GM23338 (cell line): Measurements from ENCODE around the gene SCAPER. TPM values are rescaled to one million over a fixed set of nuclear protein-coding genes. Genes with fewer than 3 reads are reported as not detected.

Experiments
- ATAC-seq: fragments of 200-7000 bp; cut with Tn5 transposase; 3 replicates; pipeline ENCODE4 v1.9.1; 2020
- DNase-seq: peaks from one replicate; pipeline ENCODE4 v3.0.0-alpha.2; 2015; ENCODE audit warnings: low spot score
- H2AFZ ChIP-seq: fragments of 200-600 bp; sonication (generic); 2 replicates; pipeline ENCODE4 v1.8.0; 2016; ENCODE audit warnings: antibody characterized with exemption, mild to moderate bottlenecking, moderate library complexity
- H3F3A ChIP-seq: fragments of 200-600 bp; sonication (generic); replicated peaks from 2 replicates; pipeline ENCODE4 v1.8.0; 2017; ENCODE audit warnings: antibody characterized with exemption, mixed run types, low read depth
- H3K27ac ChIP-seq: fragments of 200-600 bp; sonication (generic); 2 replicates; pipeline ENCODE4 v1.6.1; 2016; ENCODE audit warnings: low read depth
- H3K27me3 ChIP-seq: fragments of 200-600 bp; sonication (generic); 2 replicates; pipeline ENCODE4 v1.8.0; 2016; ENCODE audit warnings: mild to moderate bottlenecking, mixed run types, moderate library complexity; ENCODE audit not compliant: insufficient read depth
- H3K36me3 ChIP-seq: fragments of 200-600 bp; sonication (generic); 2 replicates; pipeline ENCODE4 v1.8.0; 2016; ENCODE audit warnings: mild to moderate bottlenecking; ENCODE audit not compliant: insufficient read depth
- H3K4me1 ChIP-seq: fragments of 200-600 bp; sonication (generic); 2 replicates; pipeline ENCODE4 v1.8.0; 2016; ENCODE audit warnings: mild to moderate bottlenecking, moderate library complexity; ENCODE audit not compliant: insufficient read depth
- H3K4me2 ChIP-seq: fragments of 200-600 bp; sonication (generic); 2 replicates; pipeline ENCODE4 v1.7.1; 2017; ENCODE audit warnings: mixed run types
- H3K4me3 ChIP-seq: fragments of 200-600 bp; sonication (generic); 2 replicates; pipeline ENCODE4 v1.6.1; 2016; ENCODE audit warnings: mixed run types
- H3K79me2 ChIP-seq: fragments of 200-600 bp; sonication (generic); replicated peaks from 2 replicates; pipeline ENCODE4 v1.8.0; 2017; ENCODE audit warnings: mild to moderate bottlenecking; ENCODE audit not compliant: insufficient read depth
- H3K9me2 ChIP-seq: fragments of 200-600 bp; sonication (generic); 2 replicates; pipeline ENCODE4 v1.8.0; 2017; ENCODE audit not compliant: insufficient read depth
- H4K20me1 ChIP-seq: fragments of 200-600 bp; sonication (generic); replicated peaks from 2 replicates; pipeline ENCODE4 v1.8.0; 2017; ENCODE audit warnings: mild to moderate bottlenecking; ENCODE audit not compliant: insufficient read depth
- H3K27ac Mint-ChIP-seq: 2 replicates; pipeline ENCODE4 v1.8.0; 2020; ENCODE audit warnings: inconsistent platforms, mild to moderate bottlenecking, moderate library complexity, mixed read lengths
- H3K27me3 Mint-ChIP-seq: 3 replicates; pipeline ENCODE4 v1.8.0; 2022; ENCODE audit warnings: low read depth, mild to moderate bottlenecking, moderate library complexity, mixed read lengths, inconsistent platforms; ENCODE audit not compliant: insufficient read depth, poor library complexity
- H3K36me3 Mint-ChIP-seq: 3 replicates; pipeline ENCODE4 v1.8.0; 2021; ENCODE audit warnings: low read depth, mild to moderate bottlenecking, inconsistent platforms, moderate library complexity, mixed read lengths
- H3K4me1 Mint-ChIP-seq: 3 replicates; pipeline ENCODE4 v1.8.0; 2020; ENCODE audit warnings: mild to moderate bottlenecking, inconsistent platforms, mixed read lengths
- H3K4me3 Mint-ChIP-seq: 3 replicates; pipeline ENCODE4 v1.8.0; 2021; ENCODE audit warnings: moderate library complexity, mild to moderate bottlenecking, inconsistent platforms, mixed read lengths
- H3K9me3 Mint-ChIP-seq: 3 replicates; pipeline ENCODE4 v1.8.0; 2020; ENCODE audit warnings: moderate library complexity, mild to moderate bottlenecking, inconsistent platforms, mixed read lengths
- CREB1 ChIP-seq: fragments of 250-450 bp; sonication (Bioruptor Pico); IDR thresholded peaks from 2 replicates; pipeline ENCODE4 v1.5.0; 2020; ENCODE audit warnings: low read depth, mild to moderate bottlenecking, moderate library complexity
- EZH2 ChIP-seq: fragments of 200-600 bp; sonication (generic); IDR thresholded peaks from one replicate; pipeline ENCODE4 v1.8.0; 2017; ENCODE audit warnings: antibody characterized with exemption, mild to moderate bottlenecking, low read depth; ENCODE audit not compliant: unreplicated experiment
- EZH2phosphoT487 ChIP-seq: fragments of 200-600 bp; sonication (generic); IDR thresholded peaks from one replicate; pipeline ENCODE4 v1.8.1; 2018; ENCODE audit warnings: antibody characterized with exemption; ENCODE audit not compliant: unreplicated experiment
- JUNB ChIP-seq: IDR thresholded peaks from one replicate; pipeline ENCODE4 v1.6.1; 2016; ENCODE audit warnings: antibody characterized with exemption; ENCODE audit not compliant: unreplicated experiment
- POLR2AphosphoS5 ChIP-seq: IDR thresholded peaks from 2 replicates; pipeline ENCODE4 v1.6.1; 2016; ENCODE audit warnings: antibody characterized with exemption, low read depth
- STAT1 ChIP-seq: IDR thresholded peaks from one replicate; pipeline ENCODE4 v1.6.1; 2016; ENCODE audit warnings: antibody characterized with exemption; ENCODE audit not compliant: unreplicated experiment
- ZNF114 ChIP-seq: fragments of 250-450 bp; sonication (Bioruptor Pico); IDR thresholded peaks from 2 replicates; pipeline ENCODE4 v1.5.0; 2020; ENCODE audit warnings: mild to moderate bottlenecking, moderate library complexity
- ZNF331 ChIP-seq: fragments of 250-450 bp; sonication (Bioruptor Pico); IDR thresholded peaks from 2 replicates; pipeline ENCODE4 v1.5.0; 2020; ENCODE audit warnings: low read depth, mild to moderate bottlenecking, moderate library complexity
- polyA plus RNA-seq: library from polyadenylated mRNA; unstranded; fragments of >200 nt; fragmentation: Nextera tagmentation; extraction: Ambion mirVana; gene quantifications from 2 replicates; pipeline ENCODE4 v1.2.1, GENCODE V29; 2016
- total RNA-seq: library from RNA; depleted of rRNA; stranded (reverse); fragments of >200 nt; shearing (Covaris generic); gene quantifications from 2 replicates; pipeline ENCODE4 v1.2.3, GENCODE V29; 2014
- TF ChIP-seq, protein P1 (sequence below): fragments of 250-450 bp; sonication (Bioruptor Pico); IDR thresholded peaks from 2 replicates; pipeline ENCODE4 v1.5.0; 2020; ENCODE audit warnings: mild to moderate bottlenecking, moderate library complexity
- TF ChIP-seq, protein P2 (sequence below): IDR thresholded peaks from 2 replicates; pipeline ENCODE4 v1.6.1; 2016; ENCODE audit warnings: antibody characterized with exemption
- TF ChIP-seq, protein P3 (sequence below), 2 experiments: fragments of 200-600 bp in 1 of 2; sonication (generic) in 1 of 2; conservative IDR thresholded peaks; 2 replicates each; pipeline versions ENCODE4 v1.5.1 to v1.6.1; 2016 to 2017; ENCODE audit warnings: antibody characterized with exemption in 2 of 2, low read depth in 2 of 2, mild to moderate bottlenecking in 2 of 2, moderate library complexity in 1 of 2
- TF ChIP-seq, protein P4 (sequence below): IDR thresholded peaks from one replicate; pipeline ENCODE4 v1.6.1; 2018; ENCODE audit warnings: antibody characterized with exemption; ENCODE audit not compliant: unreplicated experiment

The SCAPER gene
- total and polyA plus RNA-seq, 2 experiments from 2014 or later = 9.1 to 17.6 TPM

DNA sequence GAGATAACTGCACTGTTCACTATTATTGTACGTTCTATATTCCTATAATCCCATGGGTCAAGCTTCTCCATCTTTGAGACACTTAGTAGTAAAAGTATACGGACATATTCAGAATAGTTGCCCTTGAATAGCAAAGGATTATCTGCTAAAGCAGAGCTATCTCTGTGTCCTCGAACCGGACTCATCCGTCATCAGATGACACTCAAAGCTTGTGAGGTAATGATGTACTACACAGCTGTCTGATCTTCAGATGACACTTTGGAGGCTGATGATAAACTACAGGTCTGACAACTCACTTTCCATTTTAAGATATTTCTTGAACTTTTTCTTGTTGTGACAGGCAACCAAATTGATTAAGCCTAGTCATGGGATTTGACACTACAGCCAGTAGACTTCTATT is 240.2 kb downstream of the SCAPER start:
- H2AFZ ChIP-seq = no peak overlapping the region
- no peaks in the 10 kb centered on the region for H3F3A ChIP-seq
- Mint-ChIP-seq H3K4me1 (no peaks in the 10 kb centered on the region; the same call in 2 of the 3 replicates), H3K36me3 (no peaks in the 10 kb centered on the region), H3K4me3 (no peak overlapping the region), H3K27ac (no peak overlapping the region), H3K9me3 (no peaks in the 10 kb centered on the region), H3K27me3 (no peaks in the 10 kb centered on the region)
- no peak overlapping the region for H3K4me3 ChIP-seq
- no peaks in the 10 kb centered on the region for H3K36me3 ChIP-seq
- TF ChIP-seq STAT1 (no peak), CREB1 (no peak), EZH2phosphoT487 (no peak), ZNF114 (CRISPR knock-in tag) (no peak), EZH2 (no peak), POLR2AphosphoS5 (no peak), JUNB (no peak), ZNF331 (CRISPR knock-in tag) (no peak)
- TF ChIP-seq, protein P1, sequence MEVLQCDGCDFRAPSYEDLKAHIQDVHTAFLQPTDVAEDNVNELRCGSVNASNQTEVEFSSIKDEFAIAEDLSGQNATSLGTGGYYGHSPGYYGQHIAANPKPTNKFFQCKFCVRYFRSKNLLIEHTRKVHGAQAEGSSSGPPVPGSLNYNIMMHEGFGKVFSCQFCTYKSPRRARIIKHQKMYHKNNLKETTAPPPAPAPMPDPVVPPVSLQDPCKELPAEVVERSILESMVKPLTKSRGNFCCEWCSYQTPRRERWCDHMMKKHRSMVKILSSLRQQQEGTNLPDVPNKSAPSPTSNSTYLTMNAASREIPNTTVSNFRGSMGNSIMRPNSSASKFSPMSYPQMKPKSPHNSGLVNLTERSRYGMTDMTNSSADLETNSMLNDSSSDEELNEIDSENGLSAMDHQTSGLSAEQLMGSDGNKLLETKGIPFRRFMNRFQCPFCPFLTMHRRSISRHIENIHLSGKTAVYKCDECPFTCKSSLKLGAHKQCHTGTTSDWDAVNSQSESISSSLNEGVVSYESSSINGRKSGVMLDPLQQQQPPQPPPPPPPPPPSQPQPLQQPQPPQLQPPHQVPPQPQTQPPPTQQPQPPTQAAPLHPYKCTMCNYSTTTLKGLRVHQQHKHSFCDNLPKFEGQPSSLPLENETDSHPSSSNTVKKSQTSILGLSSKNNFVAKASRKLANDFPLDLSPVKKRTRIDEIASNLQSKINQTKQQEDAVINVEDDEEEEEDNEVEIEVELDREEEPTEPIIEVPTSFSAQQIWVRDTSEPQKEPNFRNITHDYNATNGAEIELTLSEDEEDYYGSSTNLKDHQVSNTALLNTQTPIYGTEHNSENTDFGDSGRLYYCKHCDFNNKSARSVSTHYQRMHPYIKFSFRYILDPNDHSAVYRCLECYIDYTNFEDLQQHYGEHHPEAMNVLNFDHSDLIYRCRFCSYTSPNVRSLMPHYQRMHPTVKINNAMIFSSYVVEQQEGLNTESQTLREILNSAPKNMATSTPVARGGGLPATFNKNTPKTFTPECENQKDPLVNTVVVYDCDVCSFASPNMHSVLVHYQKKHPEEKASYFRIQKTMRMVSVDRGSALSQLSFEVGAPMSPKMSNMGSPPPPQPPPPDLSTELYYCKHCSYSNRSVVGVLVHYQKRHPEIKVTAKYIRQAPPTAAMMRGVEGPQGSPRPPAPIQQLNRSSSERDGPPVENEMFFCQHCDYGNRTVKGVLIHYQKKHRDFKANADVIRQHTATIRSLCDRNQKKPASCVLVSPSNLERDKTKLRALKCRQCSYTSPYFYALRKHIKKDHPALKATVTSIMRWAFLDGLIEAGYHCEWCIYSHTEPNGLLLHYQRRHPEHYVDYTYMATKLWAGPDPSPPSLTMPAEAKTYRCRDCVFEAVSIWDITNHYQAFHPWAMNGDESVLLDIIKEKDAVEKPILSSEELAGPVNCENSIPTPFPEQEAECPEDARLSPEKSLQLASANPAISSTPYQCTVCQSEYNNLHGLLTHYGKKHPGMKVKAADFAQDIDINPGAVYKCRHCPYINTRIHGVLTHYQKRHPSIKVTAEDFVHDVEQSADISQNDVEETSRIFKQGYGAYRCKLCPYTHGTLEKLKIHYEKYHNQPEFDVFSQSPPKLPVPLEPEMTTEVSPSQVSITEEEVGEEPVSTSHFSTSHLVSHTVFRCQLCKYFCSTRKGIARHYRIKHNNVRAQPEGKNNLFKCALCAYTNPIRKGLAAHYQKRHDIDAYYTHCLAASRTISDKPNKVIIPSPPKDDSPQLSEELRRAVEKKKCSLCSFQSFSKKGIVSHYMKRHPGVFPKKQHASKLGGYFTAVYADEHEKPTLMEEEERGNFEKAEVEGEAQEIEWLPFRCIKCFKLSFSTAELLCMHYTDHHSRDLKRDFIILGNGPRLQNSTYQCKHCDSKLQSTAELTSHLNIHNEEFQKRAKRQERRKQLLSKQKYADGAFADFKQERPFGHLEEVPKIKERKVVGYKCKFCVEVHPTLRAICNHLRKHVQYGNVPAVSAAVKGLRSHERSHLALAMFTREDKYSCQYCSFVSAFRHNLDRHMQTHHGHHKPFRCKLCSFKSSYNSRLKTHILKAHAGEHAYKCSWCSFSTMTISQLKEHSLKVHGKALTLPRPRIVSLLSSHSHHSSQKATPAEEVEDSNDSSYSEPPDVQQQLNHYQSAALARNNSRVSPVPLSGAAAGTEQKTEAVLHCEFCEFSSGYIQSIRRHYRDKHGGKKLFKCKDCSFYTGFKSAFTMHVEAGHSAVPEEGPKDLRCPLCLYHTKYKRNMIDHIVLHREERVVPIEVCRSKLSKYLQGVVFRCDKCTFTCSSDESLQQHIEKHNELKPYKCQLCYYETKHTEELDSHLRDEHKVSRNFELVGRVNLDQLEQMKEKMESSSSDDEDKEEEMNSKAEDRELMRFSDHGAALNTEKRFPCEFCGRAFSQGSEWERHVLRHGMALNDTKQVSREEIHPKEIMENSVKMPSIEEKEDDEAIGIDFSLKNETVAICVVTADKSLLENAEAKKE (CRISPR knock-in tag) = no peak
- TF ChIP-seq, protein P2, sequence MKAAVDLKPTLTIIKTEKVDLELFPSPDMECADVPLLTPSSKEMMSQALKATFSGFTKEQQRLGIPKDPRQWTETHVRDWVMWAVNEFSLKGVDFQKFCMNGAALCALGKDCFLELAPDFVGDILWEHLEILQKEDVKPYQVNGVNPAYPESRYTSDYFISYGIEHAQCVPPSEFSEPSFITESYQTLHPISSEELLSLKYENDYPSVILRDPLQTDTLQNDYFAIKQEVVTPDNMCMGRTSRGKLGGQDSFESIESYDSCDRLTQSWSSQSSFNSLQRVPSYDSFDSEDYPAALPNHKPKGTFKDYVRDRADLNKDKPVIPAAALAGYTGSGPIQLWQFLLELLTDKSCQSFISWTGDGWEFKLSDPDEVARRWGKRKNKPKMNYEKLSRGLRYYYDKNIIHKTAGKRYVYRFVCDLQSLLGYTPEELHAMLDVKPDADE = no peak
- TF ChIP-seq, protein P3, sequence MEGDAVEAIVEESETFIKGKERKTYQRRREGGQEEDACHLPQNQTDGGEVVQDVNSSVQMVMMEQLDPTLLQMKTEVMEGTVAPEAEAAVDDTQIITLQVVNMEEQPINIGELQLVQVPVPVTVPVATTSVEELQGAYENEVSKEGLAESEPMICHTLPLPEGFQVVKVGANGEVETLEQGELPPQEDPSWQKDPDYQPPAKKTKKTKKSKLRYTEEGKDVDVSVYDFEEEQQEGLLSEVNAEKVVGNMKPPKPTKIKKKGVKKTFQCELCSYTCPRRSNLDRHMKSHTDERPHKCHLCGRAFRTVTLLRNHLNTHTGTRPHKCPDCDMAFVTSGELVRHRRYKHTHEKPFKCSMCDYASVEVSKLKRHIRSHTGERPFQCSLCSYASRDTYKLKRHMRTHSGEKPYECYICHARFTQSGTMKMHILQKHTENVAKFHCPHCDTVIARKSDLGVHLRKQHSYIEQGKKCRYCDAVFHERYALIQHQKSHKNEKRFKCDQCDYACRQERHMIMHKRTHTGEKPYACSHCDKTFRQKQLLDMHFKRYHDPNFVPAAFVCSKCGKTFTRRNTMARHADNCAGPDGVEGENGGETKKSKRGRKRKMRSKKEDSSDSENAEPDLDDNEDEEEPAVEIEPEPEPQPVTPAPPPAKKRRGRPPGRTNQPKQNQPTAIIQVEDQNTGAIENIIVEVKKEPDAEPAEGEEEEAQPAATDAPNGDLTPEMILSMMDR (conservative IDR thresholded peaks at IDR 0.05; ENCODE audit: low read depth in 2 of 2) = no peak
- TF ChIP-seq, protein P4, sequence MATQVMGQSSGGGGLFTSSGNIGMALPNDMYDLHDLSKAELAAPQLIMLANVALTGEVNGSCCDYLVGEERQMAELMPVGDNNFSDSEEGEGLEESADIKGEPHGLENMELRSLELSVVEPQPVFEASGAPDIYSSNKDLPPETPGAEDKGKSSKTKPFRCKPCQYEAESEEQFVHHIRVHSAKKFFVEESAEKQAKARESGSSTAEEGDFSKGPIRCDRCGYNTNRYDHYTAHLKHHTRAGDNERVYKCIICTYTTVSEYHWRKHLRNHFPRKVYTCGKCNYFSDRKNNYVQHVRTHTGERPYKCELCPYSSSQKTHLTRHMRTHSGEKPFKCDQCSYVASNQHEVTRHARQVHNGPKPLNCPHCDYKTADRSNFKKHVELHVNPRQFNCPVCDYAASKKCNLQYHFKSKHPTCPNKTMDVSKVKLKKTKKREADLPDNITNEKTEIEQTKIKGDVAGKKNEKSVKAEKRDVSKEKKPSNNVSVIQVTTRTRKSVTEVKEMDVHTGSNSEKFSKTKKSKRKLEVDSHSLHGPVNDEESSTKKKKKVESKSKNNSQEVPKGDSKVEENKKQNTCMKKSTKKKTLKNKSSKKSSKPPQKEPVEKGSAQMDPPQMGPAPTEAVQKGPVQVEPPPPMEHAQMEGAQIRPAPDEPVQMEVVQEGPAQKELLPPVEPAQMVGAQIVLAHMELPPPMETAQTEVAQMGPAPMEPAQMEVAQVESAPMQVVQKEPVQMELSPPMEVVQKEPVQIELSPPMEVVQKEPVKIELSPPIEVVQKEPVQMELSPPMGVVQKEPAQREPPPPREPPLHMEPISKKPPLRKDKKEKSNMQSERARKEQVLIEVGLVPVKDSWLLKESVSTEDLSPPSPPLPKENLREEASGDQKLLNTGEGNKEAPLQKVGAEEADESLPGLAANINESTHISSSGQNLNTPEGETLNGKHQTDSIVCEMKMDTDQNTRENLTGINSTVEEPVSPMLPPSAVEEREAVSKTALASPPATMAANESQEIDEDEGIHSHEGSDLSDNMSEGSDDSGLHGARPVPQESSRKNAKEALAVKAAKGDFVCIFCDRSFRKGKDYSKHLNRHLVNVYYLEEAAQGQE = no peak
- no peaks in the 10 kb centered on the region for H3K27me3 ChIP-seq
- H3K4me1 ChIP-seq = no peaks in the 10 kb centered on the region
- H3K4me2 ChIP-seq = no peak overlapping the region
- no peaks in the 10 kb centered on the region for H3K79me2 ChIP-seq
- no peak overlapping the region for H3K27ac ChIP-seq
- H3K9me2 ChIP-seq = no peaks in the 10 kb centered on the region
- DNase-seq (no peak), ATAC-seq (no peak)
- no peaks in the 10 kb centered on the region for H4K20me1 ChIP-seq
